ENCODE measurements around the gene DDX59. TPM values are rescaled to one million over a fixed set of nuclear protein-coding genes. Genes with fewer than 3 reads are reported as not detected.

Gene DDX59
- total and polyA plus RNA-seq, 10 of the 15 experiments (the other 5 are each of a cell fraction or from before 2014, with no cell fraction given): 17.3 to 42.1 (median 23.6) TPM

DNA sequence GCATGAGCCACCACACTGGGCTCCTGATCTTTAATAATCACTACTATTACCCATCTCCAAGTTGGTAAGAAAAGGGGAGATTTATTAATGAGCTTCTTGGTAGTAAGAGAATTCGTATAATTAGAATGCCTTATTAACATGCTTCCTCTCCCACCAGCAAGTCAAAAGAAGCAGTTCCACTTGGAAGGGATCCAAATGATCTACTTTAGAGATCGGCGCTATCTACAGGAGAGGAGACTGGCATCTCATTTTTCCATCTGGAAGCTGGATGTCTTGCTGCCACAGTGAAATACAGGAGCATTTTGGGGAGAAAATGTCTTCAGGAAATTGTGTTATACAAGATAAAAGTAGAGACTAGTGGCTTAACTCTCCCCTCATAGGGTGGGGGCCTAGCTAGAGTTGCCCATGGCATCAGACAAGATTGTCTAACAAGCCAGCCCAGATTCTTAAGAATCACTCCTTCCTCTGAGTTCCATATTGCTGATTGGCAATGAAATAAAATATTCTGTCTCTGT lies 35.3 kb upstream of the DDX59 start:
- FAIRE-seq (no peak), ATAC-seq (no peak), DNase-seq (ENCODE audit: low read depth, low spot score) (no peak)
- Histone ChIP-seq H3K36me3 (ENCODE audit: control insufficient read depth in 2 of 2, insufficient read depth in 2 of 2, low read length in 1 of 2) (no peaks in the 10 kb centered on the region), H3K9ac (ENCODE audit: control insufficient read depth, insufficient read depth, low read length) (no peak overlapping the region), H3K4me2 (ENCODE audit: control insufficient read depth, insufficient read depth) (no peak overlapping the region), H3K4me3 (no peak overlapping the region), H3K79me2 (ENCODE audit: control insufficient read depth, insufficient read depth, low read length) (no peaks in the 10 kb centered on the region), H3K4me1 (ENCODE audit: control insufficient read depth, insufficient read depth, low read length) (no peaks in the 10 kb centered on the region), H3K9me3 (replicated peaks; ENCODE audit: control insufficient read depth, insufficient read depth, low read length) (no peaks in the 10 kb centered on the region), H4K20me1 (ENCODE audit: control insufficient read depth, insufficient read depth) (no peaks in the 10 kb centered on the region), H2AFZ (ENCODE audit: control insufficient read depth, low read depth, low read length) (no peak overlapping the region), H3K27me3 (replicated peaks in 1 of 2; ENCODE audit: control insufficient read depth in 2 of 2, insufficient read depth in 2 of 2, low read length in 1 of 2) (no peaks in the 10 kb centered on the region), H3K27ac (ENCODE audit: control insufficient read depth, insufficient read depth) (no peak overlapping the region)
- 68% methylated on average over 3 of the region's 3 CpGs for WGBS (ENCODE audit: insufficient coverage, insufficient replicate concordance, low lambda C conversion rate, missing lambda C conversion rate)
- in situ Hi-C loops (cut with MboI) (no loop called here), intact Hi-C loops (cut with micrococcal nuclease; ENCODE audit: unreplicated experiment) (no loop called here)
- no TSS peak for BruUV-seq (replicated peaks)
- RAD21 ChIA-PET (ENCODE audit: unreplicated experiment): interaction anchor here (0.8 kb wide), 1 partner anchor 36 kb away, joined by 3 read pairs; no protein-coding TSS in a partner anchor
- TF ChIP-seq TCF3 (IDR thresholded peaks at IDR 0.05; ENCODE audit: borderline replicate concordance, insufficient read depth, low read depth, low read length) (no peak), BCL3 (IDR thresholded peaks at IDR 0.05; ENCODE audit: borderline replicate concordance, insufficient read depth, low read depth, low read length, poor library complexity, severe bottlenecking) (no peak), NFIC (IDR thresholded peaks at IDR 0.05; ENCODE audit: low read depth, low read length) (no peak), ZBTB33 (IDR thresholded peaks at IDR 0.05) (no peak), RAD51 (IDR thresholded peaks at IDR 0.05) (no peak), MYB (IDR thresholded peaks at IDR 0.05; ENCODE audit: borderline replicate concordance, low read depth, low read length) (no peak)
- TF ChIP-seq, protein P1, sequence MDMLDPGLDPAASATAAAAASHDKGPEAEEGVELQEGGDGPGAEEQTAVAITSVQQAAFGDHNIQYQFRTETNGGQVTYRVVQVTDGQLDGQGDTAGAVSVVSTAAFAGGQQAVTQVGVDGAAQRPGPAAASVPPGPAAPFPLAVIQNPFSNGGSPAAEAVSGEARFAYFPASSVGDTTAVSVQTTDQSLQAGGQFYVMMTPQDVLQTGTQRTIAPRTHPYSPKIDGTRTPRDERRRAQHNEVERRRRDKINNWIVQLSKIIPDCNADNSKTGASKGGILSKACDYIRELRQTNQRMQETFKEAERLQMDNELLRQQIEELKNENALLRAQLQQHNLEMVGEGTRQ (IDR thresholded peaks at IDR 0.05; ENCODE audit: borderline replicate concordance, low read depth, low read length): no peak
- TF ChIP-seq, protein P2, sequence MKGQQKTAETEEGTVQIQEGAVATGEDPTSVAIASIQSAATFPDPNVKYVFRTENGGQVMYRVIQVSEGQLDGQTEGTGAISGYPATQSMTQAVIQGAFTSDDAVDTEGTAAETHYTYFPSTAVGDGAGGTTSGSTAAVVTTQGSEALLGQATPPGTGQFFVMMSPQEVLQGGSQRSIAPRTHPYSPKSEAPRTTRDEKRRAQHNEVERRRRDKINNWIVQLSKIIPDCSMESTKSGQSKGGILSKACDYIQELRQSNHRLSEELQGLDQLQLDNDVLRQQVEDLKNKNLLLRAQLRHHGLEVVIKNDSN (IDR thresholded peaks at IDR 0.05; ENCODE audit: borderline replicate concordance, extremely low read length, insufficient read depth, low read depth, low read length): no peak
- TF ChIP-seq, protein P3, sequence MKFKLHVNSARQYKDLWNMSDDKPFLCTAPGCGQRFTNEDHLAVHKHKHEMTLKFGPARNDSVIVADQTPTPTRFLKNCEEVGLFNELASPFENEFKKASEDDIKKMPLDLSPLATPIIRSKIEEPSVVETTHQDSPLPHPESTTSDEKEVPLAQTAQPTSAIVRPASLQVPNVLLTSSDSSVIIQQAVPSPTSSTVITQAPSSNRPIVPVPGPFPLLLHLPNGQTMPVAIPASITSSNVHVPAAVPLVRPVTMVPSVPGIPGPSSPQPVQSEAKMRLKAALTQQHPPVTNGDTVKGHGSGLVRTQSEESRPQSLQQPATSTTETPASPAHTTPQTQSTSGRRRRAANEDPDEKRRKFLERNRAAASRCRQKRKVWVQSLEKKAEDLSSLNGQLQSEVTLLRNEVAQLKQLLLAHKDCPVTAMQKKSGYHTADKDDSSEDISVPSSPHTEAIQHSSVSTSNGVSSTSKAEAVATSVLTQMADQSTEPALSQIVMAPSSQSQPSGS (IDR thresholded peaks at IDR 0.05; ENCODE audit: low read length): no peak
- CTCF ChIA-PET: interaction anchor here (0.6 kb wide), 1 partner anchor 12 kb away, joined by 3 read pairs; no protein-coding TSS in a partner anchor
- SMC1A ChIA-PET (ENCODE audit: uncharacterized antibody, unreplicated experiment): interaction anchor here (1.0 to 1.5 kb wide), 3 partner anchors 11 to 83 kb away, joined by 3 to 5 read pairs (median 5); no protein-coding TSS in a partner anchor
- POLR2A ChIA-PET: no interaction called here

Measured in GM12878 (cell line).